CD14-positive monocyte (primary cell): ENCODE results near the gene PASD1. TPM values are rescaled to one million over a fixed set of nuclear protein-coding genes. Genes with fewer than 3 reads are reported as not detected.
A peak's percentile ranks its signal among the peaks of the same experiment; 100 is the strongest.

Experiments used
- DNase-seq, 3 donors: peaks; one replicate each; pipeline ENCODE4 v3.0.0-alpha.2; 2011 to 2022
- H2AFZ ChIP-seq: 2 replicates; pipeline ENCODE4 v1.6.0; 2012; ENCODE audit warnings: mild to moderate bottlenecking, low read depth, low read length, inconsistent platforms; ENCODE audit not compliant: insufficient read depth, poor library complexity, severe bottlenecking
- H3K27ac ChIP-seq, 2 donors: 1 replicate in 1 of 2; 2 replicates in 1 of 2; pipeline ENCODE4 v1.5.1; 2012 to 2013; ENCODE audit warnings: low read length in 2 of 2, control low read depth in 1 of 2, inconsistent platforms in 1 of 2, low read depth in 1 of 2, mild to moderate bottlenecking in 1 of 2
- H3K27me3 ChIP-seq, 2 donors: one replicate each; pipeline versions ENCODE4 v1.6.0 to v1.6.1; 2011 to 2013; ENCODE audit warnings: low read length in 2 of 2; ENCODE audit not compliant: control insufficient read depth in 2 of 2, insufficient read depth in 2 of 2
- H3K36me3 ChIP-seq, 2 donors: replicated peaks in 1 of 2; 1 replicate in 1 of 2; 2 replicates in 1 of 2; pipeline versions ENCODE4 v1.5.1 to v1.6.1; 2012 to 2013; ENCODE audit warnings: low read length in 2 of 2, control low read depth in 1 of 2, inconsistent platforms in 1 of 2, mild to moderate bottlenecking in 1 of 2; ENCODE audit not compliant: insufficient read depth in 2 of 2, control insufficient read depth in 1 of 2
- H3K4me1 ChIP-seq, 2 donors: 1 replicate in 1 of 2; 2 replicates in 1 of 2; pipeline versions ENCODE4 v1.5.1 to v1.6.1; 2012 to 2013; ENCODE audit warnings: low read length in 2 of 2, control low read depth in 1 of 2, inconsistent platforms in 1 of 2, mild to moderate bottlenecking in 1 of 2, moderate library complexity in 1 of 2; ENCODE audit not compliant: insufficient read depth in 2 of 2, control insufficient read depth in 1 of 2
- H3K4me2 ChIP-seq: replicated peaks from 2 replicates; pipeline ENCODE3; 2012; ENCODE audit warnings: low read length, moderate library complexity, mild to moderate bottlenecking; ENCODE audit not compliant: poor library complexity, severe bottlenecking; ENCODE audit errors: extremely low read depth
- H3K4me3 ChIP-seq, 3 experiments: fragments of 200-600 bp in 1 of 3; sonication (generic) in 1 of 3; replicated peaks in 1 of 3; 1 replicate in 2 of 3; 2 replicates in 1 of 3; pipeline ENCODE4 v1.5.1; 2011 to 2013; ENCODE audit warnings: low read length in 3 of 3, mild to moderate bottlenecking in 3 of 3, control low read depth in 2 of 3, low read depth in 2 of 3, inconsistent platforms in 1 of 3, moderate library complexity in 1 of 3
- H3K79me2 ChIP-seq: 2 replicates; pipeline ENCODE4 v1.6.0; 2012; ENCODE audit warnings: mild to moderate bottlenecking, control low read depth, inconsistent platforms, low read length, moderate library complexity; ENCODE audit not compliant: insufficient read depth
- H3K9ac ChIP-seq: 2 replicates; pipeline ENCODE4 v1.6.0; 2017; ENCODE audit warnings: low read length, mild to moderate bottlenecking; ENCODE audit not compliant: insufficient read depth, poor library complexity, severe bottlenecking
- H3K9me3 ChIP-seq, 2 donors: replicated peaks in 1 of 2; 1 replicate in 1 of 2; 2 replicates in 1 of 2; pipeline versions ENCODE4 v1.5.1 to v1.6.1; 2012 to 2013; ENCODE audit warnings: low read length in 2 of 2, control low read depth in 1 of 2; ENCODE audit not compliant: control insufficient read depth in 1 of 2, insufficient read depth in 1 of 2
- H4K20me1 ChIP-seq: 2 replicates; pipeline ENCODE4 v1.6.0; 2012; ENCODE audit warnings: mild to moderate bottlenecking, low read length, control low read depth, moderate library complexity; ENCODE audit not compliant: insufficient read depth
- H3K27ac Mint-ChIP-seq, 7 donors: one replicate each; pipeline ENCODE4 v1.8.0; 2020; ENCODE audit warnings: mild to moderate bottlenecking in 7 of 7, mixed read lengths in 7 of 7, moderate library complexity in 6 of 7, inconsistent platforms in 2 of 7
- H3K27me3 Mint-ChIP-seq, 3 donors: one replicate each; pipeline ENCODE4 v1.8.0; 2021 to 2022; ENCODE audit warnings: low read depth in 3 of 3, mild to moderate bottlenecking in 3 of 3, mixed read lengths in 3 of 3, moderate library complexity in 3 of 3, inconsistent platforms in 1 of 3
- H3K36me3 Mint-ChIP-seq, 2 donors: one replicate each; pipeline ENCODE4 v1.8.0; 2020; ENCODE audit warnings: mixed read lengths in 2 of 2, inconsistent platforms in 1 of 2, mild to moderate bottlenecking in 1 of 2
- H3K4me1 Mint-ChIP-seq: one replicate; pipeline ENCODE4 v1.8.0; 2020; ENCODE audit warnings: mild to moderate bottlenecking, mixed read lengths
- H3K4me3 Mint-ChIP-seq, 2 donors: one replicate each; pipeline ENCODE4 v1.8.0; 2020; ENCODE audit warnings: mild to moderate bottlenecking in 2 of 2, mixed read lengths in 2 of 2, moderate library complexity in 1 of 2
- H3K9me3 Mint-ChIP-seq, 7 donors: one replicate each; pipeline ENCODE4 v1.8.0; 2020 to 2022; ENCODE audit warnings: mixed read lengths in 7 of 7, mild to moderate bottlenecking in 6 of 7, moderate library complexity in 6 of 7, inconsistent platforms in 2 of 7
- WGBS: methylation state at CpG from one replicate; pipeline ENCODE4 v1.1.5; 2013; ENCODE audit warnings: missing lambda C conversion rate; ENCODE audit not compliant: insufficient coverage; 5-methylcytosine and 5-hydroxymethylcytosine counted together
- intact Hi-C, 2 donors: fragments of 100-400 bp; cut with micrococcal nuclease; formaldehyde crosslinking; loops; one replicate each; pipeline versions ENCODE4 v1.15.0 to v1.15.1; 2023
- polyA plus RNA-seq, 3 donors: library from polyadenylated mRNA; depleted of rRNA in 1 of 3; unstranded in 2 of 3; stranded (reverse) in 1 of 3; fragments of 300-500 nt in 2 of 3; fragments of >200 nt in 1 of 3; fragmentation: Illumina TruSeq in 2 of 3; gene quantifications; 1 replicate in 2 of 3; 2 replicates in 1 of 3; pipeline ENCODE4 v1.2.3, GENCODE V29; 2012 to 2021
- TF ChIP-seq, protein P1 (sequence below): fragments of 200-600 bp; IDR thresholded peaks from one replicate; pipeline ENCODE4 v1.8.0; 2022; ENCODE audit warnings: antibody characterized with exemption, mild to moderate bottlenecking

Gene PASD1
- polyA plus RNA-seq, 3 donors, result not detected

GRCh38 chrX:151712253-151712652 lies 148.8 kb downstream of the PASD1 start:
- no peaks in the 10 kb centered on the region for H3K9me3 ChIP-seq
- no peak overlapping the region for H3K27ac Mint-ChIP-seq
- H3K4me1 ChIP-seq, result no peaks in the 10 kb centered on the region
- H3K27me3 Mint-ChIP-seq, result peaks cover 1 to 5% (median 2%) of the 10 kb centered on the region in 3 donors
- H4K20me1 ChIP-seq, result no peaks in the 10 kb centered on the region
- no peak overlapping the region for H3K27ac ChIP-seq
- intact Hi-C loops, result no loop called here
- TF ChIP-seq, protein P1, sequence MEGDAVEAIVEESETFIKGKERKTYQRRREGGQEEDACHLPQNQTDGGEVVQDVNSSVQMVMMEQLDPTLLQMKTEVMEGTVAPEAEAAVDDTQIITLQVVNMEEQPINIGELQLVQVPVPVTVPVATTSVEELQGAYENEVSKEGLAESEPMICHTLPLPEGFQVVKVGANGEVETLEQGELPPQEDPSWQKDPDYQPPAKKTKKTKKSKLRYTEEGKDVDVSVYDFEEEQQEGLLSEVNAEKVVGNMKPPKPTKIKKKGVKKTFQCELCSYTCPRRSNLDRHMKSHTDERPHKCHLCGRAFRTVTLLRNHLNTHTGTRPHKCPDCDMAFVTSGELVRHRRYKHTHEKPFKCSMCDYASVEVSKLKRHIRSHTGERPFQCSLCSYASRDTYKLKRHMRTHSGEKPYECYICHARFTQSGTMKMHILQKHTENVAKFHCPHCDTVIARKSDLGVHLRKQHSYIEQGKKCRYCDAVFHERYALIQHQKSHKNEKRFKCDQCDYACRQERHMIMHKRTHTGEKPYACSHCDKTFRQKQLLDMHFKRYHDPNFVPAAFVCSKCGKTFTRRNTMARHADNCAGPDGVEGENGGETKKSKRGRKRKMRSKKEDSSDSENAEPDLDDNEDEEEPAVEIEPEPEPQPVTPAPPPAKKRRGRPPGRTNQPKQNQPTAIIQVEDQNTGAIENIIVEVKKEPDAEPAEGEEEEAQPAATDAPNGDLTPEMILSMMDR, result no peak
- H3K4me3 ChIP-seq, result no peak overlapping the region
- H3K36me3 ChIP-seq, result no peaks in the 10 kb centered on the region
- H3K4me3 Mint-ChIP-seq, result no peak overlapping the region
- no peaks in the 10 kb centered on the region for H3K36me3 Mint-ChIP-seq
- no peaks in the 10 kb centered on the region for H3K79me2 ChIP-seq
- WGBS, result 90% methylated on average over 3 of the region's 3 CpGs
- H3K9ac ChIP-seq, result no peak overlapping the region
- no peaks in the 10 kb centered on the region for H3K4me1 Mint-ChIP-seq
- no peak overlapping the region for H2AFZ ChIP-seq
- no peak overlapping the region for H3K4me2 ChIP-seq
- H3K9me3 Mint-ChIP-seq, result no peaks in the 10 kb centered on the region
- no peaks in the 10 kb centered on the region for H3K27me3 ChIP-seq
- DNase-seq, result no peak

- no peak overlapping the region for H3K4me3 Mint-ChIP-seq
- Histone ChIP-seq H3K4me2 (no peak overlapping the region), H4K20me1 (no peaks in the 10 kb centered on the region), H3K4me1 (no peaks in the 10 kb centered on the region), H3K4me3 (no peak overlapping the region), H3K27ac (no peak overlapping the region), H3K9ac (no peak overlapping the region), H3K27me3 (no peaks in the 10 kb centered on the region), H3K79me2 (no peaks in the 10 kb centered on the region), H2AFZ (no peak overlapping the region), H3K9me3 (no peaks in the 10 kb centered on the region), H3K36me3 (no peaks in the 10 kb centered on the region)
- no peak for DNase-seq
- 50% methylated on average over 2 of the region's 3 CpGs for WGBS
- no peaks in the 10 kb centered on the region for H3K4me1 Mint-ChIP-seq
- H3K27me3 Mint-ChIP-seq, result peaks cover 2 to 8% (median 7%) of the 10 kb centered on the region in 3 donors
- no peaks in the 10 kb centered on the region for H3K9me3 Mint-ChIP-seq
- no peak overlapping the region for H3K27ac Mint-ChIP-seq
- intact Hi-C loops, result no loop called here
- TF ChIP-seq, protein P1, result peak; percentile 24
- H3K36me3 Mint-ChIP-seq, result no peaks in the 10 kb centered on the region
Observed at GRCh38 chrX:151713849-151714248, 150.4 kb downstream of the PASD1 start.
